Measurements from ENCODE around the gene DIP2C.

DIP2C gene

GRCh38 chr10:475709-476454, 213.6 kb downstream of the DIP2C start:
- ChIA-PET POLR2A (ENCODE audit: low non-redundant PET) (no interaction called here), CTCF (interaction anchor here (0.6 kb wide), 1 partner anchor 26 kb away, joined by 7 read pairs; no protein-coding TSS in a partner anchor)

GRCh38 chr10:474946-475345, 214.5 kb downstream of the DIP2C start:
- TF ChIP-seq, protein P1, sequence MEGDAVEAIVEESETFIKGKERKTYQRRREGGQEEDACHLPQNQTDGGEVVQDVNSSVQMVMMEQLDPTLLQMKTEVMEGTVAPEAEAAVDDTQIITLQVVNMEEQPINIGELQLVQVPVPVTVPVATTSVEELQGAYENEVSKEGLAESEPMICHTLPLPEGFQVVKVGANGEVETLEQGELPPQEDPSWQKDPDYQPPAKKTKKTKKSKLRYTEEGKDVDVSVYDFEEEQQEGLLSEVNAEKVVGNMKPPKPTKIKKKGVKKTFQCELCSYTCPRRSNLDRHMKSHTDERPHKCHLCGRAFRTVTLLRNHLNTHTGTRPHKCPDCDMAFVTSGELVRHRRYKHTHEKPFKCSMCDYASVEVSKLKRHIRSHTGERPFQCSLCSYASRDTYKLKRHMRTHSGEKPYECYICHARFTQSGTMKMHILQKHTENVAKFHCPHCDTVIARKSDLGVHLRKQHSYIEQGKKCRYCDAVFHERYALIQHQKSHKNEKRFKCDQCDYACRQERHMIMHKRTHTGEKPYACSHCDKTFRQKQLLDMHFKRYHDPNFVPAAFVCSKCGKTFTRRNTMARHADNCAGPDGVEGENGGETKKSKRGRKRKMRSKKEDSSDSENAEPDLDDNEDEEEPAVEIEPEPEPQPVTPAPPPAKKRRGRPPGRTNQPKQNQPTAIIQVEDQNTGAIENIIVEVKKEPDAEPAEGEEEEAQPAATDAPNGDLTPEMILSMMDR (conservative IDR thresholded peaks at IDR 0.05; ENCODE audit: low read depth): no peak
- no peak for DNase-seq (ENCODE audit: low spot score)
- no peak overlapping the region for H3K27ac ChIP-seq
- ChIA-PET CTCF (no interaction called here), POLR2A (ENCODE audit: low non-redundant PET) (no interaction called here)

More at GRCh38 chr10:475709-476454, 213.6 kb downstream of the DIP2C start:
- TF ChIP-seq, protein P1 (conservative IDR thresholded peaks at IDR 0.05; ENCODE audit: low read depth): no peak
- DNase-seq (ENCODE audit: low spot score): no peak
- H3K27ac ChIP-seq: no peak overlapping the region

GRCh38 chr10:474406-474805, 215.1 kb downstream of the DIP2C start:
- H3K27ac ChIP-seq: no peak overlapping the region
- ChIA-PET CTCF (no interaction called here), POLR2A (ENCODE audit: low non-redundant PET) (no interaction called here)
- TF ChIP-seq, protein P1 (conservative IDR thresholded peaks at IDR 0.05; ENCODE audit: low read depth): no peak
- no peak for DNase-seq (ENCODE audit: low spot score)

GRCh38 chr10:472241-472910, 217.1 kb downstream of the DIP2C start:
- ChIA-PET CTCF (interaction anchor here (0.6 to 0.7 kb wide), 2 partner anchors 33 to 37 kb away, joined by 4 read pairs; no protein-coding TSS in a partner anchor), POLR2A (ENCODE audit: low non-redundant PET) (no interaction called here)
- TF ChIP-seq, protein P1 (conservative IDR thresholded peaks at IDR 0.05; ENCODE audit: low read depth): no peak
- no peak for DNase-seq (ENCODE audit: low spot score)
- H3K27ac ChIP-seq: no peak overlapping the region

GRCh38 chr10:470339-471003, 219.0 kb downstream of the DIP2C start:
- TF ChIP-seq, protein P1 (conservative IDR thresholded peaks at IDR 0.05; ENCODE audit: low read depth): no peak
- DNase-seq (ENCODE audit: low spot score): no peak
- CTCF ChIA-PET: no interaction called here
- POLR2A ChIA-PET (ENCODE audit: low non-redundant PET): no interaction called here
- no peak overlapping the region for H3K27ac ChIP-seq

DNA sequence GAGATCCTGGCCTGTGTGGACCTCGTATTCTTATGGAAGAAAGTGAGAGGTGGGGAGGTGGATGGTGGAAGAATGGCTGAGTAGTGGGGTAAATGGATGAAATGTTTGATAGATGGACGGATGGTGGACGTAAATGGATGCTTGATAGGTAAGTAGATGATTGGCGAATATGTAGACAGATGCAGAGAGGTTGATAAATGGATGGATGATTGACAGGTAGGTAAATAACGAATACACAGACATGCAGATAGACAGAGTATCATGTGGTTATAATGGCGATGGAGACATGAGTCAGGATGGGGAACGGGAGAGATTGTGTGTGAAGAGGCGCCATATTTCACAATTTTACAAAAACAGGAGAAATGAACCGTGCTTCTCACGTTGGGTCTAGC, 219.5 kb downstream of the DIP2C start:
- ChIA-PET POLR2A (ENCODE audit: low non-redundant PET) (no interaction called here), CTCF (no interaction called here)
- TF ChIP-seq, protein P1 (conservative IDR thresholded peaks at IDR 0.05; ENCODE audit: low read depth): no peak
- H3K27ac ChIP-seq: no peak overlapping the region
- no peak for DNase-seq (ENCODE audit: low spot score)
